Liver (tissue), 9 donors: ENCODE measurements around the gene GLT8D2. TPM values are rescaled to one million over a fixed set of nuclear protein-coding genes. Genes with fewer than 3 reads are reported as not detected.

Experiments used
- DNase-seq: peaks from one replicate; pipeline ENCODE4 v3.0.0-alpha.2; 2017; ENCODE audit warnings: low spot score
- H3K27ac ChIP-seq, 2 donors: one replicate each; pipeline ENCODE4 v1.7.0; 2013; ENCODE audit warnings: inconsistent platforms in 2 of 2, low read length in 2 of 2, control low read depth in 1 of 2, low read depth in 1 of 2, mild to moderate bottlenecking in 1 of 2
- H3K27me3 ChIP-seq, 4 donors: one replicate each; pipeline versions ENCODE4 v1.6.1 to v1.7.0; 2013; ENCODE audit warnings: low read length in 3 of 4, inconsistent platforms in 1 of 4, mild to moderate bottlenecking in 1 of 4, moderate library complexity in 1 of 4; ENCODE audit not compliant: control insufficient read depth in 4 of 4, insufficient read depth in 4 of 4
- H3K36me3 ChIP-seq, 4 donors: one replicate each; pipeline versions ENCODE4 v1.6.1 to v1.7.0; 2013; ENCODE audit warnings: low read length in 3 of 4, mild to moderate bottlenecking in 3 of 4, low read depth in 1 of 4, moderate library complexity in 1 of 4; ENCODE audit not compliant: control insufficient read depth in 4 of 4, insufficient read depth in 3 of 4
- H3K4me1 ChIP-seq, 4 donors: one replicate each; pipeline versions ENCODE4 v1.6.1 to v1.7.0; 2013; ENCODE audit warnings: low read length in 3 of 4, mild to moderate bottlenecking in 3 of 4, moderate library complexity in 1 of 4; ENCODE audit not compliant: control insufficient read depth in 4 of 4, insufficient read depth in 4 of 4
- H3K4me3 ChIP-seq, 3 donors: one replicate each; pipeline versions ENCODE4 v1.6.1 to v1.7.0; 2013; ENCODE audit warnings: low read length in 3 of 3, control low read depth in 1 of 3, low read depth in 1 of 3, mild to moderate bottlenecking in 1 of 3
- H3K9ac ChIP-seq, 2 donors: one replicate each; pipeline ENCODE4 v1.7.0; 2013; ENCODE audit warnings: low read length in 2 of 2, mild to moderate bottlenecking in 2 of 2, moderate library complexity in 2 of 2, control low read depth in 1 of 2, low read depth in 1 of 2
- H3K9me3 ChIP-seq, 4 donors: one replicate each; pipeline versions ENCODE4 v1.6.1 to v1.7.0; 2013; ENCODE audit warnings: low read length in 3 of 4; ENCODE audit not compliant: control insufficient read depth in 4 of 4
- EGR1 ChIP-seq, 2 donors: IDR thresholded peaks; 2 replicates each; pipeline ENCODE4 v1.6.1; 2016 to 2018; ENCODE audit warnings: antibody characterized with exemption in 2 of 2, low read depth in 2 of 2
- FOXA1 ChIP-seq: IDR thresholded peaks from 2 replicates; pipeline ENCODE4 v1.6.1; 2016; ENCODE audit warnings: antibody characterized with exemption
- FOXA2 ChIP-seq: IDR thresholded peaks from 2 replicates; pipeline ENCODE4 v1.6.1; 2016; ENCODE audit warnings: antibody characterized with exemption
- GABPA ChIP-seq, 2 donors: IDR thresholded peaks in 1 of 2; conservative IDR thresholded peaks in 1 of 2; 2 replicates each; pipeline ENCODE4 v1.6.1; 2016; ENCODE audit warnings: antibody characterized with exemption in 2 of 2, mild to moderate bottlenecking in 1 of 2, moderate library complexity in 1 of 2
- HNF4A ChIP-seq, 2 donors: conservative IDR thresholded peaks; 2 replicates each; pipeline ENCODE4 v1.6.1; 2016; ENCODE audit warnings: antibody characterized with exemption in 2 of 2, mild to moderate bottlenecking in 2 of 2
- HNF4G ChIP-seq: IDR thresholded peaks from 2 replicates; pipeline ENCODE4 v1.6.1; 2016; ENCODE audit warnings: antibody characterized with exemption
- JUND ChIP-seq, 2 donors: IDR thresholded peaks; 2 replicates each; pipeline ENCODE4 v1.6.1; 2016; ENCODE audit warnings: antibody characterized with exemption in 2 of 2
- NR2F2 ChIP-seq: IDR thresholded peaks from 2 replicates; pipeline ENCODE4 v1.6.1; 2016; ENCODE audit warnings: antibody characterized with exemption
- RAD21 ChIP-seq, 2 donors: IDR thresholded peaks; 2 replicates each; pipeline ENCODE4 v1.6.1; 2016; ENCODE audit warnings: antibody characterized with exemption in 2 of 2, mild to moderate bottlenecking in 2 of 2
- RXRA ChIP-seq, 2 donors: IDR thresholded peaks; 2 replicates each; pipeline ENCODE4 v1.6.1; 2017 to 2018; ENCODE audit warnings: antibody characterized with exemption in 2 of 2, mild to moderate bottlenecking in 1 of 2
- TAF1 ChIP-seq: conservative IDR thresholded peaks from 2 replicates; pipeline ENCODE4 v1.6.1; 2016; ENCODE audit warnings: antibody characterized with exemption, mild to moderate bottlenecking
- YY1 ChIP-seq: IDR thresholded peaks from 2 replicates; pipeline ENCODE4 v1.6.1; 2016; ENCODE audit warnings: antibody characterized with exemption, mild to moderate bottlenecking
- WGBS: extraction: QIAGEN DNeasy Blood & Tissue Kit; methylation state at CpG from one replicate; pipeline ENCODE4 v1.1.7; 2013; 5-methylcytosine and 5-hydroxymethylcytosine counted together
- polyA plus RNA-seq, 2 donors: library from polyadenylated mRNA; stranded (reverse) in 1 of 2; unstranded in 1 of 2; fragments of 200-250 nt in 1 of 2; fragments of >200 nt in 1 of 2; fragmentation: Nextera tagmentation in 1 of 2; extraction: Ambion mirVana in 1 of 2; gene quantifications; one replicate each; pipeline versions ENCODE4 v1.2.1 to v1.2.3, GENCODE V29; 2013 to 2015
- total RNA-seq, 2 donors: library from RNA; depleted of rRNA; stranded (reverse); fragments of >200 nt; gene quantifications; one replicate each; pipeline ENCODE4 v1.2.3, GENCODE V29; 2014
- TF ChIP-seq, protein P1 (sequence below): IDR thresholded peaks from 2 replicates; pipeline ENCODE4 v1.6.1; 2016; ENCODE audit warnings: antibody characterized with exemption
- TF ChIP-seq, protein P2 (sequence below): fragments of 150-350 bp; IDR thresholded peaks from 2 replicates; pipeline ENCODE4 v1.5.1; 2017; ENCODE audit warnings: improper control_type of control experiment, low read depth, low read length; ENCODE audit not compliant: missing input control
- TF ChIP-seq, protein P3 (sequence below): IDR thresholded peaks from 2 replicates; pipeline ENCODE4 v1.6.1; 2016; ENCODE audit warnings: antibody characterized with exemption, mild to moderate bottlenecking
- TF ChIP-seq, protein P4 (sequence below): IDR thresholded peaks from 2 replicates; pipeline ENCODE4 v1.6.1; 2016; ENCODE audit warnings: antibody characterized with exemption
- TF ChIP-seq, protein P5 (sequence below): IDR thresholded peaks from 2 replicates; pipeline ENCODE4 v1.6.1; 2016; ENCODE audit warnings: antibody characterized with exemption
- donor health status: healthy.
- donor health status: healthy.
- donor health status: healthy.
- donor health status: healthy.
- donor health status: healthy.

Gene GLT8D2
- total and polyA plus RNA-seq, 4 donors: 0.79 to 1.4 (median 1.2) TPM

DNA sequence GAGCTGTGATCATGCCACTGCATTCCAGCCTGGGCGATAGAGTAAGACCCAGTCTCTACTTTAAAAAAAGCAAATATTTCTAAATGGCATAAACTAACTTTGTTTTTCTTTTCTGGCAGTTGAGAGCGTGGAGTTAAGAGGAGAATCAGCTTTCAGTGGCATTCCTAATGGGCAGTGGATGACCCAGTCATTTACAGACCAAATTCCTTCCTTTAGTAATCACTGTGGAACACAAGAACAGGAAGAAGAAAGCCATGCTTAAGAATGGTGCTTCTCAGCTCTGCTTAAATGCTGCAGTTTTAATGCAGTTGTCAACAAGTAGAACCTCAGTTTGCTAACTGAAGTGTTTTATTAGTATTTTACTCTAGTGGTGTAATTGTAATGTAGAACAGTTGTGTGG is 63.2 kb downstream of the GLT8D2 start:
- Histone ChIP-seq H3K27me3 (no peaks in the 10 kb centered on the region), H3K9ac (no peak overlapping the region), H3K4me1 (no peaks in the 10 kb centered on the region), H3K4me3 (no peak overlapping the region), H3K36me3 (peaks cover 9 to 55% (median 47%) of the 10 kb centered on the region in 4 donors), H3K9me3 (no peaks in the 10 kb centered on the region), H3K27ac (no peak overlapping the region)
- TF ChIP-seq, protein P1, sequence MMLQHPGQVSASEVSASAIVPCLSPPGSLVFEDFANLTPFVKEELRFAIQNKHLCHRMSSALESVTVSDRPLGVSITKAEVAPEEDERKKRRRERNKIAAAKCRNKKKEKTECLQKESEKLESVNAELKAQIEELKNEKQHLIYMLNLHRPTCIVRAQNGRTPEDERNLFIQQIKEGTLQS: no peak
- TF ChIP-seq, protein P2, sequence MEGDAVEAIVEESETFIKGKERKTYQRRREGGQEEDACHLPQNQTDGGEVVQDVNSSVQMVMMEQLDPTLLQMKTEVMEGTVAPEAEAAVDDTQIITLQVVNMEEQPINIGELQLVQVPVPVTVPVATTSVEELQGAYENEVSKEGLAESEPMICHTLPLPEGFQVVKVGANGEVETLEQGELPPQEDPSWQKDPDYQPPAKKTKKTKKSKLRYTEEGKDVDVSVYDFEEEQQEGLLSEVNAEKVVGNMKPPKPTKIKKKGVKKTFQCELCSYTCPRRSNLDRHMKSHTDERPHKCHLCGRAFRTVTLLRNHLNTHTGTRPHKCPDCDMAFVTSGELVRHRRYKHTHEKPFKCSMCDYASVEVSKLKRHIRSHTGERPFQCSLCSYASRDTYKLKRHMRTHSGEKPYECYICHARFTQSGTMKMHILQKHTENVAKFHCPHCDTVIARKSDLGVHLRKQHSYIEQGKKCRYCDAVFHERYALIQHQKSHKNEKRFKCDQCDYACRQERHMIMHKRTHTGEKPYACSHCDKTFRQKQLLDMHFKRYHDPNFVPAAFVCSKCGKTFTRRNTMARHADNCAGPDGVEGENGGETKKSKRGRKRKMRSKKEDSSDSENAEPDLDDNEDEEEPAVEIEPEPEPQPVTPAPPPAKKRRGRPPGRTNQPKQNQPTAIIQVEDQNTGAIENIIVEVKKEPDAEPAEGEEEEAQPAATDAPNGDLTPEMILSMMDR: no peak
- TF ChIP-seq YY1: no peak
- TF ChIP-seq, protein P3, sequence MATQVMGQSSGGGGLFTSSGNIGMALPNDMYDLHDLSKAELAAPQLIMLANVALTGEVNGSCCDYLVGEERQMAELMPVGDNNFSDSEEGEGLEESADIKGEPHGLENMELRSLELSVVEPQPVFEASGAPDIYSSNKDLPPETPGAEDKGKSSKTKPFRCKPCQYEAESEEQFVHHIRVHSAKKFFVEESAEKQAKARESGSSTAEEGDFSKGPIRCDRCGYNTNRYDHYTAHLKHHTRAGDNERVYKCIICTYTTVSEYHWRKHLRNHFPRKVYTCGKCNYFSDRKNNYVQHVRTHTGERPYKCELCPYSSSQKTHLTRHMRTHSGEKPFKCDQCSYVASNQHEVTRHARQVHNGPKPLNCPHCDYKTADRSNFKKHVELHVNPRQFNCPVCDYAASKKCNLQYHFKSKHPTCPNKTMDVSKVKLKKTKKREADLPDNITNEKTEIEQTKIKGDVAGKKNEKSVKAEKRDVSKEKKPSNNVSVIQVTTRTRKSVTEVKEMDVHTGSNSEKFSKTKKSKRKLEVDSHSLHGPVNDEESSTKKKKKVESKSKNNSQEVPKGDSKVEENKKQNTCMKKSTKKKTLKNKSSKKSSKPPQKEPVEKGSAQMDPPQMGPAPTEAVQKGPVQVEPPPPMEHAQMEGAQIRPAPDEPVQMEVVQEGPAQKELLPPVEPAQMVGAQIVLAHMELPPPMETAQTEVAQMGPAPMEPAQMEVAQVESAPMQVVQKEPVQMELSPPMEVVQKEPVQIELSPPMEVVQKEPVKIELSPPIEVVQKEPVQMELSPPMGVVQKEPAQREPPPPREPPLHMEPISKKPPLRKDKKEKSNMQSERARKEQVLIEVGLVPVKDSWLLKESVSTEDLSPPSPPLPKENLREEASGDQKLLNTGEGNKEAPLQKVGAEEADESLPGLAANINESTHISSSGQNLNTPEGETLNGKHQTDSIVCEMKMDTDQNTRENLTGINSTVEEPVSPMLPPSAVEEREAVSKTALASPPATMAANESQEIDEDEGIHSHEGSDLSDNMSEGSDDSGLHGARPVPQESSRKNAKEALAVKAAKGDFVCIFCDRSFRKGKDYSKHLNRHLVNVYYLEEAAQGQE: no peak
- TF ChIP-seq, protein P4, sequence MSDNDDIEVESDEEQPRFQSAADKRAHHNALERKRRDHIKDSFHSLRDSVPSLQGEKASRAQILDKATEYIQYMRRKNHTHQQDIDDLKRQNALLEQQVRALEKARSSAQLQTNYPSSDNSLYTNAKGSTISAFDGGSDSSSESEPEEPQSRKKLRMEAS: no peak
- no peak for TF ChIP-seq RAD21 (IDR thresholded peaks at IDR 0.05)
- TF ChIP-seq FOXA1: no peak
- no peak for TF ChIP-seq TAF1
- no peak for TF ChIP-seq NR2F2
- no peak for TF ChIP-seq EGR1 (IDR thresholded peaks at IDR 0.05; ENCODE audit: low read depth in 2 of 2)
- TF ChIP-seq, protein P5, sequence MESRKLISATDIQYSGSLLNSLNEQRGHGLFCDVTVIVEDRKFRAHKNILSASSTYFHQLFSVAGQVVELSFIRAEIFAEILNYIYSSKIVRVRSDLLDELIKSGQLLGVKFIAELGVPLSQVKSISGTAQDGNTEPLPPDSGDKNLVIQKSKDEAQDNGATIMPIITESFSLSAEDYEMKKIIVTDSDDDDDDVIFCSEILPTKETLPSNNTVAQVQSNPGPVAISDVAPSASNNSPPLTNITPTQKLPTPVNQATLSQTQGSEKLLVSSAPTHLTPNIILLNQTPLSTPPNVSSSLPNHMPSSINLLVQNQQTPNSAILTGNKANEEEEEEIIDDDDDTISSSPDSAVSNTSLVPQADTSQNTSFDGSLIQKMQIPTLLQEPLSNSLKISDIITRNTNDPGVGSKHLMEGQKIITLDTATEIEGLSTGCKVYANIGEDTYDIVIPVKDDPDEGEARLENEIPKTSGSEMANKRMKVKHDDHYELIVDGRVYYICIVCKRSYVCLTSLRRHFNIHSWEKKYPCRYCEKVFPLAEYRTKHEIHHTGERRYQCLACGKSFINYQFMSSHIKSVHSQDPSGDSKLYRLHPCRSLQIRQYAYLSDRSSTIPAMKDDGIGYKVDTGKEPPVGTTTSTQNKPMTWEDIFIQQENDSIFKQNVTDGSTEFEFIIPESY: no peak
- TF ChIP-seq GABPA (IDR thresholded peaks at IDR 0.05 in 1 of 2, conservative IDR thresholded peaks at IDR 0.05 in 1 of 2): no peak
- no peak for TF ChIP-seq HNF4A (conservative IDR thresholded peaks at IDR 0.05)
- WGBS: 74% methylated on average over 2 of the region's 2 CpGs
- no peak for DNase-seq

DNA sequence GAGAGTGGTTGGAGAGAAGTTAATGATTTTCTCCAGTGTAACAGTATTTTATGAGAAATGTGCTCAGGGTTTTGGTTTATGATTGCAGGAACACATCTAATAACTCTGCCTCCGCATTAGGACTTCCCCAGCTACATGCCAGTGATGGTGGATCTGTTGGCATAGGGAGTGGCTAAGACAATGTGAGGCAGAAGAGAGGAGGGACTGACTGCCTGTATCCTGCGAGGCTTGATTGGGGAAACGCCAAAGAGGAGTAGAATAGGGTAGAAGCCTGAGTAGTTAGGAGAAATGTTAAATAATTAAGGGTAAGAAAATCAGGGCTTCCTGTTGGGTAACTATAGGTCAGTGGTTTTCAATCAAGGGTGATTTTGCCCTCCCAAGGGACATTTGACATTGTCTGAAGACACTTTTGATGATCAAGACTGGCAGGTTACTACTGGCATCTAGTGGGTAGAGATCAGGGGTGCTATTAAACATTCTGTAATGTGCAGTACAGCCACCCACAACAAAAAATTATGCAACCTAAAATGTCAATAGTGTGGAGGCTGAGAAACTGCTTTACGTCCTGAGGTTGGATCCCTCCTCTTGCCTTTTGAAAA is 71.5 kb downstream of the GLT8D2 start:
- H3K27me3 ChIP-seq: no peaks in the 10 kb centered on the region
- H3K9me3 ChIP-seq: no peaks in the 10 kb centered on the region
- peaks cover 12 to 46% (median 42%) of the 10 kb centered on the region in 4 donors for H3K36me3 ChIP-seq
- H3K27ac ChIP-seq: no peak overlapping the region
- DNase-seq: no peak
- H3K4me1 ChIP-seq: peaks cover 0 to 2% (median 0%) of the 10 kb centered on the region in 4 donors
- H3K9ac ChIP-seq: no peak overlapping the region
- TF ChIP-seq, protein P4: no peak
- TF ChIP-seq RXRA (IDR thresholded peaks at IDR 0.05) (no peak), FOXA1 (no peak), HNF4G (no peak), RAD21 (IDR thresholded peaks at IDR 0.05) (no peak), FOXA2 (no peak), HNF4A (conservative IDR thresholded peaks at IDR 0.05) (no peak), JUND (IDR thresholded peaks at IDR 0.05) (no peak), YY1 (no peak)
- TF ChIP-seq, protein P1: no peak
- TF ChIP-seq, protein P3: no peak
- TF ChIP-seq, protein P5: no peak
- WGBS: 95% methylated on average over 4 of the region's 4 CpGs
- no peak overlapping the region for H3K4me3 ChIP-seq
